SW480 (cell line): ENCODE results near the gene ABO.
"Not testable (repeated sequence)": the region's sequence is repeated elsewhere in the genome, so short reads cannot be mapped to it uniquely, and the experiment has no call there.

Experiments used
- DNase-seq: peaks from one replicate; pipeline ENCODE4 v3.0.0-alpha.2; 2016; ENCODE audit warnings: low spot score

ABO gene

DNA sequence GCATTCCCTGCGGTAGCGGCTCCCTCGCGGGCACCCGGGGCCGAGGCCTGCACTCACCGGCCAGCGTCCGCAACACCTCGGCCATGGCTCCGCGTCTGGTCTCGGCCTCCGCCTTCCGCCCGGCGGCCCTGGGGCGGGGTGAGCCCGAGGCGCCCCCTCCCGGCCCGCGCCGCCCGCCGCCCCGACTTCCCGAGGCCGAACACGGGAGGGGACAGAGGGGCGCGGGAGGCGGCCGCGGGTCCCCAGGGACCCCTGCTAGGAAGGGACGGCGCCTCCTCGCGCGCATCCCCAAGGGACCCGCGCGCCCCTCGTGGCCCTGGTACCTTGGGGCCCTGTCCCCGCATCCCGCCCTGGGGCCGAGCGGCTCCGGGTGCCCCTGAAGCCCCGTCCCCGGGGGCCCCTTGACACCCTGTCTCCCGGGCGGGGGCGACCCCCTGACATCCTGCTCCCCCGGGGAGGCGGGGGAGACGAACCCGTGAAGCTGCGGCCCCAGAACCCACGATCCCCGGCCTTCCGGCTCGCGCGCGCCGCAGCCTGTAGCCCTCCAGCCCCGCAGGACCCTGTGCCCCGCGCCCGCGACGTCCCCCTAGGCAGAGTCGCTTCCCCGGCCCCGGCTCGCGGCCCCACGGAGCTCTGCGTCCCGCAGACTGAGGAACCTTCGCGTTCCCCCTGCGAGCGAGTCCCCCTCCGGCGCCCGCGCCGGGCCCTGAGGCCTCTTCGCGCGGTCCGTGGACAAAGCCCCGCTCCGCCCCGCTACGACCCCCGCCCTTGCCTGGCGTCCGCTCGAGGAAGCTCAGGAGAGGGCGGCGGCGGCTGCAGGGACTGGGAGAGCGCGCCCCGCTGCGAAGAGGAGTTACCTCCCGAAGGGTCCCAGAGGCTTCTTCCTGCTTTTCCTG, at the start of gene ABO:
Gene ABO (minus strand): TSS at position 97 of the 896 bp plus-strand sequence.
- DNase-seq = no peak

DNA sequence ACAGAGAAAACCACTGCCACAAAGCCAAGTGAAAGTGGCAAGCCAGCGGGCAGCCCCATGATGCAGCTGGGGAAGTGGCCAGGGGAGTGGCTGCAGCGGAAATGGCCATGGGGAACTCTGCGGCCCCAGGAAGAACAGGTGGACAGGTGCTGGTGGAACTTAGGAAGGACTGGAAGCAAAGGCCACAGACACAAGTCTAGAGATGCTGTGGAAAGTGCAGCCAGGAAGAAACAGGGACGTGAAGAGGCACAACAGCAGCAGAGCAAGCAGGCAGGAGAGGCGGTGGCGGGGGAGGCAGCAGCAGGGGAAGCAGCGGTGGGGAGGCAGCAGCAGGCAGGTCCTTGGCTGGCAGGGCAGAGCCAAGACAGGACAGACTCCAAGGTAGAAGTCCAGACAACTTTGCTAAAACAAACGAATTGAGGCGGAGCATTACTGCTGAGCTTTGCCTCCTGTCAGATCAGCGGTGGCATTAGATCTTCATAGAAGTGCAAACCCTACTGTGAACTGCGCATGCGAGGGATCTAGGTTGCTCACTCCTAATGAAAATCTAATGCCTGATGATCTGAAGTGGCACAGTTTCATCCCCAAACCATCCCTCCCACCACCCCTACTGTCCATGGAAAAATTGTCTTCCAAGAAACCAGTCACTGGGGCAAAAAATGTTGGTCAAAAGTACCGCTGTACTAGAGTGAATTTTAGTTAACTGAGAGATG, 49.1 kb upstream of the ABO start:
- no peak for DNase-seq

DNA sequence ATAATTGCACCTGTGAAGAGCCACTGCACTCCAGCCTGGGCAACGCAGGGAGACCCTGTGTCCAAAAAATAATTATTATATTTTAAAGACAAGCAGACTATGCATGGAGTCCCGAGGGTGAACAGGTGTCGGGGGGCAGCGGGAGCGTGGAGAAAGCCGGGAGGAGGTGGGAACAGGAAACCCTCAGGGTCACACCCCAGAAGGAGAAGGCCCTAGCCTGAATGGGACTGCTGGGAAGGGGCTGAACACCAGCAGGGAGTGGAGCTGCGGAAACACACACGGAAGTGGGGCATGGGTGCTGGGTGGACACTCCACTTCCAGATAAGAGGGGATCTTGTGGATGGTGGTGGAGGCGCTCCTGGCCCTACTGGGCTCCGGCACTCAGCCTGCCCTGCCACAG, 48.2 kb upstream of the ABO start:
- no peak for DNase-seq

DNA sequence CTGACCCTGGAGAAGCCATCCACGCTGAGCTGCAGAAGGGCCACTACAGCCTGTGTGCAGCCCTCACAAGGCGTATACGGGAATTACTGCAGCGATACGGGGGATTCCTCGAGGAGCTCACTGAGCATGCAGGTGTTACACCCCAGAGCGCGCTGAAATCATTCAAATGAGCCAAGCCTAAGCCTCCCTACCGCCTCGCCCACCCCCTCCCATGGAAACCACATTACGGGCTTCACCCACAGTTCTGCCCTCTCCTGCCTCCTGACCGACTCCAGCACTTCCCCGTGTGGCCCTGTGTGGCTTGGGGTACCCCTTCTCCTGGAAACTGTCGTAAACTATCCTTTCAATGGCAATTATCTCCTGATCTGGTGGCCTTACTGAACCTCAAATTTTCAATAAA, 47.7 kb upstream of the ABO start:
- no peak for DNase-seq

DNA sequence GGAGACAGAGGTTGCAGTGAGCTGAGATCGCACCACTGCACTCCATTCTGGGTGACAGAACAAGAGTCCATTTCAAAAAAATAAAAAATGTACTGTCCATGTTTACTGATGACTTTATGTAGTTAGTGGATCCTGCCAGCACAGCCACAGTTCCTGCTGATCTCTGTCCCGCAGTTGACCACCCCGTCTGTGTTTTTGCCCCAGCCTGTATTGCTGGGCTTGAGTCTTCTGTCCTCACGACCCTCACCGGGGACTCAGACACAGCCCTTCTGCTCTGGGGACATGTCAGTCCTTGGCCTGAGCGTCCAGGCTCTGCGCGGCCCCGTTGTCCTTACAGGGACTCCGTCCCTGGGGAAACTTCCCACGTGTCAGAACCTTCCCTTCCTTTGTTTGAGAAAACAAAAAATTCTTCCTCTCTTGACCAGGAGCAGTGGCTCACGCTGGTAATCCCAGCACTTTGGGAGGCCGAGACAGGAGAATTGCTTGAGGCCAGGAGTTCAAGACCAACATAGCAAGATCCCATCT, 46.5 kb upstream of the ABO start:
- no peak for DNase-seq

DNA sequence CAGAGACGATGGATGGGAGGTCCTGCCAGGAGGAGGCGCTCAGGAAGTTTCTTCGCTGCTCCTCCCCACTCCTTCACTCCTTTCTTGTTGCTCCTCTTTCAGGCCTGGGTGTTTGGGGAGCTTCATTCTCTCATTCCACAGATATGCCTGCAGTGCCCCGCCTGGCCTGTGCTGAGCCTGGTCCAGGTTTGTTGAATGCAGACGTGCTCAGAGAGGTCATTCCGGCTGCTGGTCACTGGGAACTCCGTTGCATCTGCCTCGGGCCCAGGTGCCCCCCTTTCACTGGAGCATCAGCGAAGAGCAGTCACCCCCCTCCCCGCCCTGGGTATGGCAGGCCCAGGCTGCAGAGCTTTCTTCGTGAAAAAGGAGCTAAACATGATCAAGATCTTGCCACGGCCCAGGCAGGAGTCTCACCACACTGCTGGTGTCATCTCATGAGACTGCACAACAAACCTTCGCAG, 45.5 kb upstream of the ABO start:
- DNase-seq = no peak

DNA sequence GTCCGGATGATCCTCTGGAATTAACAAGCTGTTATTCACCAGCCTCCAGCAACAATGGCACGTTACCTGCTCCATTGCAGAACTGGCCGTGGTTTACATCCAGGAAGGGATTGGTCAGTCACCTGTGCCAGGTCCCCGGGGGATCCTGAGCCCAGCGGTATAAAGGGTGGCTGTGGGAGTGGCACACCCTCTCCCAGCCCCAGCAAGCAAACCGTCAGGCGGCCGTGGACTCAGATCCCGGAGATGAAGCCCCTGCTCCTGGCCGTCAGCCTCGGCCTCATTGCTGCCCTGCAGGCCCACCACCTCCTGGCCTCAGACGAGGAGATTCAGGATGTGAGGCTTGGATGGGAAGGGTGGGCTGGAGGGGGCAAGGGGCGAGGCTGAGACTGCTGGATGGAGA, 42.5 kb upstream of the ABO start:
- not testable (repeated sequence) for DNase-seq

DNA sequence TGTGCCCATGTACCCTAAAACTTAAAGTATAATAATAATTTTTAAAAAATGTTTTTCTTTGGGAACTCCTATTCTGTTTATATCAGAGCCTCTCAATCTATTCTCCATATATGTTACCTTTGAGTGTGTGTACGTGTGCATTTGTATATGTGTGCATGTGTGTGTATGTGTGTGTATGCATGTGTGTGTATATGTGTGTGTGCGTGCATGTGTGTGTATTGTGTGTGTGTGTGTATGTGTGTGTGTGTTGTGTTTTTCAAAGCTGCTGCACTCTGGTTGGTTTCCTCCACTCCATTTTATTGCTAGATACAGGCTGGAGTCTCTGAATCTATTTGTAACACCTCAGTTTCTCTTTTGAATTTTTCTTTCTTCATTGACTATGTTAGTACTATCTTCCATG, 41.0 kb upstream of the ABO start:
- DNase-seq = no peak

DNA sequence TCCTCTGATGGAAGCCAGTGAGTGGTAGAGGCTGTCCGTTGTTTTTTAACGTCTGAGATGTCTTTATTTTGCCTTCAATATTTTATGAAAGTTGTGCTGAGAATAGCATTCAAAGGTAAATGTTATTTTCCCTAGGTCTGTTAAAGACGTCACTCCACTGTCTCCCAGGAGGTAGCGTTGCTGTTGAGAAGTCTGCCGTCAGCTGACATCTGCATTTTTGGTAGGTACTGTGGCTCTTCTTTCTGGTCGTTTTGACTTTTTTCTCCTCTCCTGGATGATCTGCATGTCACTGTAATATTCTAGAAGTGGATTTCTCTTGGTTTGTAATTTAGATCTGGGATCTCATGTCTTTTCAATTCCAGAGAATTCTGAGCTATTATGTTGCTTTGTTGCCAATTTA, 34.6 kb upstream of the ABO start:
- DNase-seq = no peak

DNA sequence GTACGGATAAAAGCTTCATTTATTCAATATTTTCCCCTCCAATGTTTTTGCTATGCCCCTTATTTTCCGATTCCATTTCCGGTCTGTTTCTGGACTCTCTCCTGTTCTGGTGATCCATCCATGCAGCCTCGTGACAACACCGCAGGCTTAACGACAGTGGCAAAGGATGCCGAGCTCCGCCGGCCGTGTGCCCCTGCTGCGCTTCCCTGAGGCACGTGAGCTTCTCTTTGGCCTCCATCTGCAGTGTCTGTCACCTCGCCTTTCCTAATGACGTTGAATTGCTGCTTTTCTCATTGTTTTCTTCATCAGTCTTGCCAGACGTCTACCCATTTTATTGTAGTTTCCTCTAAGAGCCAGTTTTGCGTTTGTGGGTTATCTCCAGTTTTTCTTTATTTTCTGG, 32.3 kb upstream of the ABO start:
- no peak for DNase-seq

DNA sequence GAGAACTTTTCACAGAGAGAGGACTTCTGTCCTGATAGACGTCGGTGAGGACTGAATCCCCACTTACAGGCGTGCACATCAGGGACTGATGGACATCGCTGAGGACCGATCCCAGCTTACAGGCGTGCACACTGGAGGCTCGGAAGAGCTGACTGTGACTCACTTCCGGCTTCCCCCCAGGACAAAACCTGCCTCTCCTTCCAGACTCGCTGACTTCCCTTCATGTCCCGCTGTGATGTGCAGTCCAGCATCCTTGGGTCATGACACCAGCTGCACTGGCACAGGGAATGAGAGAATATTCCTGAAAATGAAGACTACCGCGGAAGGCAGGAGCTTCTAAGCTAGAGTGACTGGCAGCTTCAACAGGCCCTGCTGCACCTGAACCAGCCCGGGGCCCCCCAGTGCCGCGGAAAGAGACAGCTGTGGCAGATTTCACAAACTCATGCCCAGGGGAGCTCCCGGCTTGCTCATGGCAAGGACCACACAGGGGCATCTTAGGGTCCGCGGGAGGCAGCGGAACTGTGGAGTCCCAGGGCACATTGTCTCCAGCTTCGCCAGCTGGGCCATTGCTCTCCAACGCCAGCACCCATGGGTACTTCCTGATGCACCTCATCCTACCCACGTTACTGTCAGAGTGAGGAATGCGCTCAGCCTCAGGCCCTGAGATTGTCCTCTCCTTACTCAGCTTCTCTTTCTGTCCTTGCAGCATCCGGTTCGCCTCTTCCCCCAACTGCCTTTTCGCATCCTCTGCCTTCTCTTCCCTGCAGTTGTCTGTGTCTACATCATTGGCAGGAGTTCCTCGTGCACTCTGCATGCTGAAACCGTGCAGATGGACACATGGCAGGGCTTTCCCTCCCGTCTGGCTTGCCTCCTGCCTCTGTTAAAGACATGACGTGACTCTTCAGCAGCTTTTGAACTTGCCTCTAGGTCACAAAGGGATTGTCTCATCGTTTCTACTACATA, 31.5 kb upstream of the ABO start:
- DNase-seq = no peak

DNA sequence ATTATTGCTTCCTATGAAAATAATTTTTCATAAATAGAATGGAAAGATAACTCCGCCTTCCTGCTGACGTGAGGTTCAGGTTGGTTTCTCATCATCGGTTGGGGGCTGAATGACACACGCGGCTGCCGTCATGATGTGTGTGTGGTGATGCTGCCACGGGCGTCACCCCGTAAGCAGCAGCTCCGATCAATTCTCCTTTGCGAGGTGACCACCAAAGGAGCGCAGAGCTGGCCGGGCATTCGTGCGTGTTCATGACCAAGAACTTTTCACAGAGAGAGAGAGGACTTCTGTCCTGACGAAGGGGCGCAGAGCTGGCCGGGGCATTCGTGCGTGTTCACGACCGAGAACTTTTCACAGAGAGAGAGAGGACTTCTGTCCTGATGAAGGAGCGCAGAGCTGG, 30.7 kb upstream of the ABO start:
- no peak for DNase-seq

DNA sequence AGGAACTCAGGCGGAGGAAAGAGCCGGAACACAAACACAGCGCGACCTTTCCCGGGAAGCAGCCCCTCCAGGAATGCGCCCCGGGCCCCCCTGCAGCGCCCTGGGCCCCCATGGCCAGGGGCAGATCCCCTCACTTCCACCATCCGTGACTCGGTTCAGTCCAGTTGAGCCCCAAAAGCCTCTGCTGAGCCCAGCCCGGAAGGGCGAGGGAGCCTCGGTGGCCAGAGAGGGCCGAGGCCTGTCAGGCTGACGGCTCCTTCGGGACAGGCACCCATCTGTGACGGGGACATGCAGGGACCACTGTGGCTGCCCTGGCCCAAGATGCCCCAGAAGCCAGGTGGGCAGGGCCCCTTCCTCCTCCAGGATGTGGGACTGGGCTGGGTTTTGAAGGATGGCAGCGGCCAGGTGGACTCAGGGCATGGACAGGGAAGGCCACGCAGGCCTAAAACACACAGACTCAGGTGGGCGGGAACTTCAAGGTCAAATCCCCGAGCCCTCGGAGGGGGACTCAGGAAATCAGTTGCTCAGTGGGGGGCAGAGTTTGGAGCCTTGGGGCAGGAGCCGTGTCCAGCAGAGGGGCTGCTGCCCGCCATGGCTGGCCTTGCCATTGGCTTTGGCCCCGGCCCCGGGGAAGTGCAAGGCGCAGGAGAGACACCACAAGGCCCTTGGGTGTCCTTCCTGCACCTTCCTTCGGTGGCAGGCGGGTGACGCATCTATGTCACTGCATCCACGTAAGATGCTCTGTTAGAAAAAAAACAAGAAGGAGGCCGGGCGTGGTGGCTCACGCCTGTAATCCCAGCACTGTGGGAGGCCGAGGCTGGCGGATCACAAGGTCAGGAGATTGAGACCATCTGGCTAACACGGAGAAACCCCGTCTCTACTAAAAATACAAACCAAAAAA, 29.7 kb upstream of the ABO start:
- DNase-seq = no peak

DNA sequence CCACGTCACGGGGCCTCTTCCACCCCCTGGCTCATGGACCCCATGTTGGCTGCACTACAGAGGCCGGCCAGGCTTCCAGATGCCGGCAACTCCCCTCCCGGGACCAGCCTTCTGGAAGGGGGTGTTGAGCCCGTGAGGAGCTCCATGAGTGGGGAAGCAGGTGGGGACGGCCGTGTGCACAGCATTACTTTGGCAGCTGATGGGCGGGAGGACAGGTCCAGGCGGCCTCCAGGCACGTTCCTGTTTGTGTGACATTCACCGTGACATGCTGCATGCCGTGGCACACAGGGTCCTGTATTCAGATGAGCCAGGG, 29.1 kb upstream of the ABO start:
- DNase-seq = no peak

DNA sequence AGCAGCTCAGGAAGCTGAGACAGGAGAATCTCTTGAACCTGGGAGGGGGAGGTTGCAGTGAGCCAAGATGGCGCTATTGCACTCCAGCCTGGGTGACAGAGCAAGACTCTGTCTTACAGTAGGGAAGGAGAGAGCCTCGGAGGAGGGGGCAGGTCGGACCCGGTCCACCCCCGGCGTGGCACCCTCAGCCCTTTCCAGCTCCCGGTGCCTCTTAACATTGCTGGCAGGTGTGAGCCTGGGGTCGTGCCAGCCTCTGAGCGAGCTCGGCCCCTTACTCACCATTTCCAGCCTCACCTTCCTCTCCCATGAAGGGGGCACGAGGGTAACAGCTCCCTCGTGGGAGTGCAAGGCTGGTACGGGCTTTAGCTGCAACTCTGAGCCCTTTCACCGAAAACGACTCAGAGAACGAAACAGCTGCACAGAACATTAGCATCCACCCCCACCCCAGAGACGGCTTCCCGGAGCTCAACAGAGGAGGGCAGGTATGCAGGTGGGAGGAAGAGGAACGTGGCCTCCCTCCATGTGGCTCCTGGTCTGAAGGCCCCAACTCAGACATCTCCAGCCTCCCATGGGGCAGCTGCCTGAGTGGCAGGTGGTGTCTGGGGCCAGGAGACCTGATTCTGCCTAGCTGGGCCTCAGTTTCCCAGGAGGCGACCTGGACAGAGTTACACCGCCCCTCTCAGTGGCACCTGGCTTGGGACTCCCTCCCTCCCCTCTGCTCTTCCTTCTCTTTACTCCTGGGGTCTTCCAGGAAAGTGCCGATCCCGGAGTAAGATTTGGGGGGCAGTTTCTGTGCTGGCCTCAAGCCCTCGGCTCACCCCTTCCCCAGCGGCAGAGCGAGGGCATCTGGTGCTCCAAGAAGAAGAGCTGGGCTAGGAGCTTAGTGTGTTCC, 28.5 kb upstream of the ABO start:
- DNase-seq = no peak

DNA sequence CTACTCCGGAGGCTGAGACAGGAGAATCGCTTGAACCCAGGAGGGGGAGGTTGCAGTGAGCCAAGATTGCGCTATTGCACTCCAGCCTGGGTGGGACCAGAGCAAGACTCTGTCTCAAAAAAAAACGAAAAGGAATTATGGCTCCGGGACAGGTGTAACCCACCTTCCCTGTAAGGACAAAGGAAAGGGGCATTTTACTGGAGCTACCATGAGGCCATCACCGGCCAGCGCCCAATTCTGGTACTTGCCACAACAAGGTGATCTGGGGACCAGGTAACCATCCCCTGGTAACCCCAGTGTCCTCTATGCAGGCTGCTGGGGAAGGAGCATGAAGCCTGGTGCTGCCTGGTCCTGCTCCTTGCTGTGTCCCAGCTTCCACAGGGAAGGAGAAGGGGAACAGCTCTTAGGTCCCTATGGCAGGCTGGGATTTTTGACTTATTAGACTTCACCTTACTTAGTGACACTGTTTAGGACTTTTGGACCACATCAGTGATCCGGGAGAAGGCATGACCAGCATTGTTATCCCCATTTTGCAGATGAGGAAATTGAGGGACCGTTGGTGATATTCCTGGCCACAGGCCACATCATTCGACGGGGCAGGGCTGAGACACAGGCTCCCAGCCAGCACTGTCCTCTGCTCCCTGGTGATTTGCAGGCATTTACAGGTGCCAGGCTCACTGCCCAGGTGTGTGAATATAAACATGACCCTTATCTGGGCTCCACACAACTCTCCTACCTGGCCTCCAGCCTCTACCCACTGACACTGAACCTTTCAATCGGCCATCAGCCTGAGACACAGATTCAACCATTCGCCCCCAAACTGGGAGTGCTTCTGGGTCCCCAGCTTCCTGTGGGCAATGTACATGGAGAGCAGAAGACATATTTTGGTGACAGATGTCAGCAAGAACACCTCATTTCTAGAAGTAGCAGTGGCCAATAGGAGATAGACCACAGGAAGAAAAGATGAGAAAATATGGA, 26.5 kb upstream of the ABO start:
- no peak for DNase-seq

DNA sequence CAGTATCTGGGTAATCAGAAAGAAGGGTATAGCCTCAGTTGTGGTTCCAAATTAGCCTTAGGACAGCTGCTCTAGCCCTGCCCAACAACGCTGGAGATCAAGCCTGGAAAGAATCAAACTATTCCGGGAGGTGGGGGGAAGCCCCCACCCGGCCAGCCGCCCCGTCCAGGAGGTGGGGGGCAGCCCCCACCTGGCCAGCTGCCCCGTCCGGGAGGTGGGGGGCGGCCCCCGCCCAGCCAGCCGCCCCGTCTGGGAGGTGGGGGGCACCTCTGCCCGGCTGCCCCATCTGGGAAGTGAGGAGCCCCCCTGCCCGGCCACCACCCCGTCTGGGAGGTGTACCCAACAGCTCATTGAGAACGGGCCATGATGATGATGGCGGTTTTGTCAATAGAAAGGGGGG, 25.0 kb upstream of the ABO start:
- not testable (repeated sequence) for DNase-seq

DNA sequence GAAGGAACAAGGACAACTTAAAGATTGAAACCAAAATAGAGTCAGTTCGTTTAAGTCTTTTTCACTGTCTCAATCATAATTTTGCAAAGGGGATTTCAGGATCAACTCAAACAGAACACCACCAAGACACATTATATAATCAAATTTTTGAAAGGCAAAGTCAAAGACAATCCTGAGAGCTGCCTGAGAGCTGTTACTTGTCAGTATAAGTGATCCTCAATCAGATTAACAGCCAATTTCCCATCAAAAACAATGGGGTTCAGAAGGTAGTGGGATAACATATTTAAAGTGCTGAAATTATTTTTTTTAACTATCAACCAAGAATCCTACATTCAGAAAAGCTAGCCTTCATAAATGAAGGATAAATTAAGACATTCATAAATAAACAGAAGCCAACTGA, 19.3 kb upstream of the ABO start:
- no peak for DNase-seq

DNA sequence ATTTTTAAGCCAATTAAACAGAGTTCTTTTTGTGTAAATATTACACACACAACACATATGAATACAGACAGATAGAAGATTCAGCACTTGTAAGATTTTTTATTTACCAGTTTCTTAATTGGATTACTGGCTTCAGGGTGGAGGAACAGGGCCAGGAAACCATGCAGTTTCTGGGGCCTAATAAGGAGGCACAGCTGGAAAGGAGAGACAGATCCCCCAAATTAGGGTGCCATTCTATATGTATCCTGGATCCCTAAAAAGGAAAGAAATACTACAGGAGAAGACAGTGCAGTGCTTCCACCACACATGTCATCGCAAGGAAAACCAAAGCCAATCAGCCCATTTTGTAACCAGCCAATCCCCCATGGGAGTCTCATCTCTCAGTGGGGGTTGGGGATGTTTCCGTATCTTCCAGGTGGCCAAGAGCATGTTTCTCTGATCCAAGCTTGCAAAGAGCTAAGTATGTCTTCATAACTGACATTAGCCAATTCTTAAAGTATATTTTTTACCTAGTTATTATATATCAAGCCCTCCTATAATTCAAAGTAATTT, 15.8 kb upstream of the ABO start:
- DNase-seq = no peak
